Measurements from ENCODE around the gene NRAS.

Gene NRAS

GRCh38 chr1:114745291-114745690 is 28.7 kb upstream of the NRAS start:
- peaks cover 18% of the 10 kb centered on the region for H3K36me3 Mint-ChIP-seq
- peaks cover 85% of the 10 kb centered on the region for H3K4me1 Mint-ChIP-seq (ENCODE audit: low read depth)
- no peaks in the 10 kb centered on the region for H3K9me3 Mint-ChIP-seq (ENCODE audit: low read depth)
- peak overlapping the region; percentile 36 for H3K27ac Mint-ChIP-seq
- no peaks in the 10 kb centered on the region for H3K27me3 Mint-ChIP-seq
- H3K4me3 Mint-ChIP-seq, result peak overlapping the region; percentile 53

GRCh38 chr1:114741963-114742746 is 25.6 kb upstream of the NRAS start:
- Mint-ChIP-seq H3K9me3 (ENCODE audit: low read depth) (no peaks in the 10 kb centered on the region), H3K27me3 (no peaks in the 10 kb centered on the region), H3K4me3 (peak overlapping the region; percentile 3), H3K36me3 (peaks cover 13% of the 10 kb centered on the region), H3K27ac (no peak overlapping the region), H3K4me1 (ENCODE audit: low read depth) (peaks cover 66% of the 10 kb centered on the region)

GRCh38 chr1:114740331-114740730 is 23.8 kb upstream of the NRAS start:
- Mint-ChIP-seq H3K4me1 (ENCODE audit: low read depth) (peaks cover 53% of the 10 kb centered on the region), H3K27ac (peak overlapping the region; percentile 84), H3K27me3 (no peaks in the 10 kb centered on the region), H3K9me3 (ENCODE audit: low read depth) (no peaks in the 10 kb centered on the region), H3K36me3 (peaks cover 16% of the 10 kb centered on the region), H3K4me3 (no peak overlapping the region)

- Mint-ChIP-seq H3K4me3 (no peak overlapping the region), H3K27ac (peak overlapping the region; percentile 22), H3K36me3 (peaks cover 21% of the 10 kb centered on the region), H3K4me1 (ENCODE audit: low read depth) (peaks cover 30% of the 10 kb centered on the region), H3K27me3 (no peaks in the 10 kb centered on the region), H3K9me3 (ENCODE audit: low read depth) (no peaks in the 10 kb centered on the region)
These were observed 20.8 kb upstream of the NRAS start for GRCh38 chr1:114737314-114737849.

GRCh38 chr1:114735479-114735878 is 18.9 kb upstream of the NRAS start:
- Mint-ChIP-seq H3K4me3 (no peak overlapping the region), H3K27ac (peak overlapping the region; percentile 74), H3K4me1 (ENCODE audit: low read depth) (peaks cover 23% of the 10 kb centered on the region), H3K27me3 (no peaks in the 10 kb centered on the region), H3K9me3 (ENCODE audit: low read depth) (no peaks in the 10 kb centered on the region), H3K36me3 (peaks cover 18% of the 10 kb centered on the region)

- Mint-ChIP-seq H3K27ac (peak overlapping the region; percentile 50), H3K9me3 (ENCODE audit: low read depth) (no peaks in the 10 kb centered on the region), H3K4me1 (ENCODE audit: low read depth) (peaks cover 14% of the 10 kb centered on the region), H3K27me3 (no peaks in the 10 kb centered on the region), H3K36me3 (peaks cover 7% of the 10 kb centered on the region), H3K4me3 (no peak overlapping the region)
These were observed 13.2 kb upstream of the NRAS start for GRCh38 chr1:114729782-114730181.

- Mint-ChIP-seq H3K9me3 (ENCODE audit: low read depth) (no peaks in the 10 kb centered on the region), H3K27me3 (no peaks in the 10 kb centered on the region), H3K4me3 (no peak overlapping the region), H3K27ac (peak overlapping the region; percentile 38), H3K36me3 (peaks cover 9% of the 10 kb centered on the region), H3K4me1 (ENCODE audit: low read depth) (peaks cover 14% of the 10 kb centered on the region)
These were observed 12.0 kb upstream of the NRAS start for GRCh38 chr1:114728553-114728952.

- no peaks in the 10 kb centered on the region for H3K27me3 Mint-ChIP-seq
- H3K27ac Mint-ChIP-seq, result peak overlapping the region; percentile 3
- H3K36me3 Mint-ChIP-seq, result peaks cover 12% of the 10 kb centered on the region
- no peak overlapping the region for H3K4me3 Mint-ChIP-seq
- H3K4me1 Mint-ChIP-seq (ENCODE audit: low read depth), result peaks cover 1% of the 10 kb centered on the region
- H3K9me3 Mint-ChIP-seq (ENCODE audit: low read depth), result no peaks in the 10 kb centered on the region
These were observed 8.7 kb upstream of the NRAS start for GRCh38 chr1:114725230-114725629.

- Mint-ChIP-seq H3K9me3 (ENCODE audit: low read depth) (no peaks in the 10 kb centered on the region), H3K36me3 (peaks cover 10% of the 10 kb centered on the region), H3K4me1 (ENCODE audit: low read depth) (peaks cover 7% of the 10 kb centered on the region), H3K27ac (peak overlapping the region; percentile 79), H3K27me3 (no peaks in the 10 kb centered on the region), H3K4me3 (no peak overlapping the region)
These were observed 7.3 kb upstream of the NRAS start for GRCh38 chr1:114723915-114724314.

- Mint-ChIP-seq H3K27ac (peak overlapping the region; percentile 83), H3K9me3 (ENCODE audit: low read depth) (no peaks in the 10 kb centered on the region), H3K4me1 (ENCODE audit: low read depth) (peaks cover 11% of the 10 kb centered on the region), H3K27me3 (no peaks in the 10 kb centered on the region), H3K36me3 (peaks cover 12% of the 10 kb centered on the region), H3K4me3 (no peak overlapping the region)
These were observed 6.9 kb upstream of the NRAS start for GRCh38 chr1:114723457-114723856.

GRCh38 chr1:114720492-114720891 is 3.9 kb upstream of the NRAS start:
- Mint-ChIP-seq H3K4me3 (no peak overlapping the region), H3K27me3 (no peaks in the 10 kb centered on the region), H3K27ac (peak overlapping the region; percentile 74), H3K36me3 (peaks cover 18% of the 10 kb centered on the region), H3K4me1 (ENCODE audit: low read depth) (peaks cover 30% of the 10 kb centered on the region), H3K9me3 (ENCODE audit: low read depth) (no peaks in the 10 kb centered on the region)

GRCh38 chr1:114719424-114719787 is 2.8 kb upstream of the NRAS start:
- peaks cover 32% of the 10 kb centered on the region for H3K4me1 Mint-ChIP-seq (ENCODE audit: low read depth)
- H3K9me3 Mint-ChIP-seq (ENCODE audit: low read depth), result no peaks in the 10 kb centered on the region
- peaks cover 18% of the 10 kb centered on the region for H3K36me3 Mint-ChIP-seq
- no peak overlapping the region for H3K4me3 Mint-ChIP-seq
- H3K27ac Mint-ChIP-seq, result peak overlapping the region; percentile 89
- no peaks in the 10 kb centered on the region for H3K27me3 Mint-ChIP-seq

- Mint-ChIP-seq H3K36me3 (peaks cover 15% of the 10 kb centered on the region), H3K27ac (peak overlapping the region; percentile 89), H3K4me3 (no peak overlapping the region), H3K27me3 (no peaks in the 10 kb centered on the region), H3K9me3 (ENCODE audit: low read depth) (no peaks in the 10 kb centered on the region), H3K4me1 (ENCODE audit: low read depth) (peaks cover 37% of the 10 kb centered on the region)
These were observed 2.3 kb upstream of the NRAS start for GRCh38 chr1:114718661-114719423.

- peak overlapping the region; percentile 99 for H3K27ac Mint-ChIP-seq
- H3K9me3 Mint-ChIP-seq (ENCODE audit: low read depth), result no peaks in the 10 kb centered on the region
- peak overlapping the region; percentile 99 for H3K4me3 Mint-ChIP-seq
- peaks cover 16% of the 10 kb centered on the region for H3K36me3 Mint-ChIP-seq
- H3K4me1 Mint-ChIP-seq (ENCODE audit: low read depth), result peaks cover 44% of the 10 kb centered on the region
- H3K27me3 Mint-ChIP-seq, result no peaks in the 10 kb centered on the region
These were observed 643 bp downstream of the NRAS start for GRCh38 chr1:114715952-114716303.

- Mint-ChIP-seq H3K27me3 (no peaks in the 10 kb centered on the region), H3K36me3 (peaks cover 7% of the 10 kb centered on the region), H3K4me3 (no peak overlapping the region), H3K4me1 (ENCODE audit: low read depth) (peaks cover 29% of the 10 kb centered on the region), H3K9me3 (ENCODE audit: low read depth) (no peaks in the 10 kb centered on the region), H3K27ac (no peak overlapping the region)
These were observed 3.6 kb downstream of the NRAS start for GRCh38 chr1:114712977-114713376.

Data from activated naive CD8-positive, alpha-beta T cell (primary cell).